Measurements from ENCODE around the gene SNRPD3. TPM values are rescaled to one million over a fixed set of nuclear protein-coding genes. Genes with fewer than 3 reads are reported as not detected.
"Not testable (repeated sequence)": the region's sequence is repeated elsewhere in the genome, so short reads cannot be mapped to it uniquely, and the experiment has no call there.

Gene SNRPD3
- total and polyA plus RNA-seq, 8 donors, result 75.6 to 153 (median 115) TPM

GRCh38 chr22:24548812-24549211 lies 7.0 kb upstream of the SNRPD3 start:
- WGBS, 5 donors, result 95 to 100% (median 98%) methylated on average over 2 to 4 of the region's 4 CpGs
- H3K27me3 ChIP-seq, result no peaks in the 10 kb centered on the region
- intact Hi-C loops (cut with DNase I; ENCODE audit: low total_unique reads), result no loop called here
- H3K4me3 ChIP-seq, result no peak overlapping the region
- no peak for TF ChIP-seq EP300 (IDR thresholded peaks at IDR 0.05)
- TF ChIP-seq POLR2AphosphoS5 (IDR thresholded peaks at IDR 0.05), result no peak
- TF ChIP-seq POLR2A (IDR thresholded peaks at IDR 0.05), result no peak
- no peak for TF ChIP-seq CTCF (IDR thresholded peaks at IDR 0.05)
- H3K9me3 ChIP-seq, result no peaks in the 10 kb centered on the region
- peaks cover 64 to 93% (median 77%) of the 10 kb centered on the region in 4 donors for H3K4me1 ChIP-seq
- no peak for DNase-seq
- peaks cover 28 to 65% (median 59%) of the 10 kb centered on the region in 4 donors for H3K36me3 ChIP-seq
- H3K27ac ChIP-seq, result peak overlapping the region; percentile 59 to 98 (median 92)

GRCh38 chr22:24550028-24550901 lies 5.5 kb upstream of the SNRPD3 start:
- Histone ChIP-seq H3K4me1 (peaks cover 52 to 82% (median 68%) of the 10 kb centered on the region in 4 donors), H3K4me3 (no peak overlapping the region), H3K9me3 (no peaks in the 10 kb centered on the region), H3K27me3 (no peaks in the 10 kb centered on the region), H3K36me3 (peaks cover 26 to 51% (median 47%) of the 10 kb centered on the region in 4 donors), H3K27ac (peak overlapping the region; percentile 73 to 98 (median 92))
- DNase-seq, result peak; percentile 69 to 83
- intact Hi-C loops (cut with DNase I; ENCODE audit: low total_unique reads), result no loop called here
- 39 to 73% (median 53%) methylated on average over 8 of the region's 8 CpGs for WGBS, 5 donors
- TF ChIP-seq POLR2A (IDR thresholded peaks at IDR 0.05), result no peak
- no peak for TF ChIP-seq CTCF (IDR thresholded peaks at IDR 0.05)
- TF ChIP-seq POLR2AphosphoS5 (IDR thresholded peaks at IDR 0.05), result peak in 2 of 3 donors; percentile 40 to 57

- Histone ChIP-seq H3K4me1 (peaks cover 50 to 75% (median 61%) of the 10 kb centered on the region in 4 donors), H3K27ac (peak overlapping the region; percentile 73 to 98 (median 92)), H3K36me3 (peaks cover 26 to 48% (median 42%) of the 10 kb centered on the region in 4 donors), H3K27me3 (no peaks in the 10 kb centered on the region), H3K4me3 (no peak overlapping the region), H3K9me3 (no peaks in the 10 kb centered on the region)
- TF ChIP-seq CTCF (IDR thresholded peaks at IDR 0.05) (no peak), POLR2A (IDR thresholded peaks at IDR 0.05) (no peak), EP300 (IDR thresholded peaks at IDR 0.05) (no peak), POLR2AphosphoS5 (IDR thresholded peaks at IDR 0.05) (no peak)
- DNase-seq, result no peak
- intact Hi-C loops (cut with DNase I; ENCODE audit: low total_unique reads), result no loop called here
- WGBS, 5 donors, result 60 to 83% (median 68%) methylated on average over 4 to 6 of the region's 6 CpGs
Measured at GRCh38 chr22:24550902-24551435, 4.8 kb upstream of the SNRPD3 start.

GRCh38 chr22:24552503-24553286 lies 3.1 kb upstream of the SNRPD3 start:
- H3K27me3 ChIP-seq; H3K9me3 ChIP-seq; intact Hi-C loops (cut with DNase I; ENCODE audit: low total_unique reads): not testable (repeated sequence)
- Histone ChIP-seq H3K27ac (peak overlapping the region; percentile 22 to 98 (median 97)), H3K4me1 (peaks cover 62 to 75% (median 67%) of the 10 kb centered on the region in 4 donors), H3K36me3 (peaks cover 10 to 34% (median 28%) of the 10 kb centered on the region in 4 donors), H3K4me3 (peak overlapping the region in 2 of 4 donors; percentile 87 to 95)
- 66 to 75% (median 68%) methylated on average over 10 of the region's 10 CpGs for WGBS, 5 donors
- DNase-seq, result peak in 1 of 2 donors; percentile 24

Data from stomach (tissue), 9 donors.